ENCODE data around the gene UNK. TPM values are rescaled to one million over a fixed set of nuclear protein-coding genes. Genes with fewer than 3 reads are reported as not detected.

The UNK gene
- total and polyA plus RNA-seq, 9 of the 15 experiments (the other 6 are each of a cell fraction or from before 2014, with no cell fraction given), result 12.8 to 38.6 (median 24.8) TPM

- TF ChIP-seq, protein P1, sequence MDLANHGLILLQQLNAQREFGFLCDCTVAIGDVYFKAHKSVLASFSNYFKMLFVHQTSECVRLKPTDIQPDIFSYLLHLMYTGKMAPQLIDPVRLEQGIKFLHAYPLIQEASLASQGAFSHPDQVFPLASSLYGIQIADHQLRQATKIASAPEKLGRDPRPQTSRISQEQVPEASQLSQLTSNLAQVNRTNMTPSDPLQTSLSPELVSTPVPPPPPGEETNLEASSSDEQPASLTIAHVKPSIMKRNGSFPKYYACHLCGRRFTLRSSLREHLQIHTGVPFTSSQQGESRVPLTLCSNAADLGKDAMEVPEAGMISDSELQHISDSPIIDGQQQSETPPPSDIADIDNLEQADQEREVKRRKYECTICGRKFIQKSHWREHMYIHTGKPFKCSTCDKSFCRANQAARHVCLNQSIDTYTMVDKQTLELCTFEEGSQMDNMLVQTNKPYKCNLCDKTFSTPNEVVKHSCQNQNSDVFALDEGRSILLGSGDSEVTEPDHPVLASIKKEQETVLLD (IDR thresholded peaks at IDR 0.05), result no peak
- TF ChIP-seq RREB1 (CRISPR knock-in tag; IDR thresholded peaks at IDR 0.05), result no peak
- TF ChIP-seq, protein P2, sequence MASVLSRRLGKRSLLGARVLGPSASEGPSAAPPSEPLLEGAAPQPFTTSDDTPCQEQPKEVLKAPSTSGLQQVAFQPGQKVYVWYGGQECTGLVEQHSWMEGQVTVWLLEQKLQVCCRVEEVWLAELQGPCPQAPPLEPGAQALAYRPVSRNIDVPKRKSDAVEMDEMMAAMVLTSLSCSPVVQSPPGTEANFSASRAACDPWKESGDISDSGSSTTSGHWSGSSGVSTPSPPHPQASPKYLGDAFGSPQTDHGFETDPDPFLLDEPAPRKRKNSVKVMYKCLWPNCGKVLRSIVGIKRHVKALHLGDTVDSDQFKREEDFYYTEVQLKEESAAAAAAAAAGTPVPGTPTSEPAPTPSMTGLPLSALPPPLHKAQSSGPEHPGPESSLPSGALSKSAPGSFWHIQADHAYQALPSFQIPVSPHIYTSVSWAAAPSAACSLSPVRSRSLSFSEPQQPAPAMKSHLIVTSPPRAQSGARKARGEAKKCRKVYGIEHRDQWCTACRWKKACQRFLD (CRISPR knock-in tag; IDR thresholded peaks at IDR 0.05), result no peak; the same call in 1 of the 2 replicates
- peak; percentile 7; the same call in 1 of the 2 replicates for TF ChIP-seq PHB (CRISPR knock-in tag; IDR thresholded peaks at IDR 0.05)
- peak; percentile 91 for TF ChIP-seq POLR2A (conservative IDR thresholded peaks at IDR 0.05)
- TF ChIP-seq MAX (CRISPR knock-in tag; IDR thresholded peaks at IDR 0.05), result no peak
- TF ChIP-seq ZBTB43 (CRISPR knock-in tag; IDR thresholded peaks at IDR 0.05), result peak; percentile 20; the same call in 1 of the 2 replicates
- no peak for TF ChIP-seq MCM5 (IDR thresholded peaks at IDR 0.05; ENCODE audit: low read depth)
- TF ChIP-seq MNT (conservative IDR thresholded peaks at IDR 0.05), result peak; percentile 6 to 57; a peak in 3 of 4 replicates
- TF ChIP-seq GATA2 (CRISPR knock-in tag; IDR thresholded peaks at IDR 0.05), result peak; percentile 74
- peak; percentile 83 for TF ChIP-seq ZFPM2 (CRISPR knock-in tag; IDR thresholded peaks at IDR 0.05)
- peak; percentile 68 for TF ChIP-seq ZNF23 (CRISPR knock-in tag; IDR thresholded peaks at IDR 0.05)
- TF ChIP-seq L3MBTL2 (IDR thresholded peaks at IDR 0.05), result peak; percentile 25; the same call in 1 of the 2 replicates
Measured at GRCh38 chr17:75776386-75777295, 8.0 kb upstream of the UNK start (continued).
